Left lung (tissue), 10 donors: ENCODE data around the gene HEXA. TPM values are rescaled to one million over a fixed set of nuclear protein-coding genes. Genes with fewer than 3 reads are reported as not detected.

Experiments used
- ATAC-seq: fragments of 200-7000 bp; cut with Tn5 transposase; one replicate; pipeline ENCODE4 v1.9.1; 2020; ENCODE audit warnings: moderate library complexity
- DNase-seq, 4 donors: peaks; one replicate each; pipeline ENCODE4 v3.0.0-alpha.2; 2013 to 2020
- H3K27ac ChIP-seq, 2 donors: fragments of 200-600 bp; sonication (generic) in 1 of 2; one replicate each; pipeline versions ENCODE4 v1.5.0 to v1.8.0; 2020 to 2021
- H3K27me3 ChIP-seq, 2 donors: fragments of 200-600 bp; sonication (generic) in 1 of 2; one replicate each; pipeline versions ENCODE4 v1.5.0 to v1.8.0; 2020 to 2021
- H3K36me3 ChIP-seq, 2 donors: fragments of 200-600 bp; sonication (generic) in 1 of 2; one replicate each; pipeline versions ENCODE4 v1.5.0 to v1.8.0; 2020 to 2021
- H3K4me1 ChIP-seq, 2 donors: fragments of 200-600 bp; one replicate each; pipeline ENCODE4 v1.8.0; 2021
- H3K4me3 ChIP-seq, 2 donors: fragments of 200-600 bp; sonication (generic) in 1 of 2; one replicate each; pipeline versions ENCODE4 v1.5.0 to v1.8.0; 2020 to 2021; ENCODE audit warnings: mild to moderate bottlenecking in 1 of 2
- H3K9me3 ChIP-seq, 2 donors: fragments of 200-600 bp; sonication (generic) in 1 of 2; one replicate each; pipeline versions ENCODE4 v1.5.0 to v1.8.0; 2020 to 2021
- CTCF ChIP-seq, 2 donors: fragments of 200-600 bp; sonication (generic) in 1 of 2; IDR thresholded peaks; one replicate each; pipeline versions ENCODE4 v1.5.0 to v1.8.0; 2021; ENCODE audit warnings: antibody characterized with exemption in 2 of 2
- intact Hi-C, 2 donors: fragments of 100-400 bp; cut with DNase I; formaldehyde crosslinking; loops; one replicate each; pipeline versions ENCODE4 v1.11.2 to v1.14.2; 2022
- polyA plus RNA-seq, 6 donors: library from polyadenylated mRNA; unstranded; fragments of 120-200 nt; gene quantifications; one replicate each; pipeline ENCODE4 v1.2.1, GENCODE V29; 2013; ENCODE audit not compliant: insufficient read length in 6 of 6
- total RNA-seq, 2 donors: library from RNA; stranded (reverse); fragmentation: NEBNext Ultra II Directional; extraction: Animal tissue kit (Norgen Biotek cat#: 25700); gene quantifications; one replicate each; pipeline ENCODE4 v1.2.1, GENCODE V29; 2021
- donor health status: DM: no; HTN: yes; CAD: no.
- donor health status: DM: no; HTN: no; CAD: no.

The HEXA gene
- total and polyA plus RNA-seq, 8 donors: 74.0 to 193 (median 90.3) TPM

GRCh38 chr15:72354496-72354895, 21.3 kb downstream of the HEXA start:
- ATAC-seq: no peak
- Histone ChIP-seq H3K9me3 (no peaks in the 10 kb centered on the region), H3K27me3 (no peaks in the 10 kb centered on the region), H3K27ac (no peak overlapping the region), H3K36me3 (peaks cover 0 to 72% of the 10 kb centered on the region in 2 donors), H3K4me3 (no peak overlapping the region), H3K4me1 (peaks cover 7 to 18% of the 10 kb centered on the region in 2 donors)
- TF ChIP-seq CTCF (IDR thresholded peaks at IDR 0.05): no peak
- intact Hi-C loops: no loop called here
- no peak for DNase-seq

- H3K27me3 ChIP-seq: no peaks in the 10 kb centered on the region
- H3K4me3 ChIP-seq: no peak overlapping the region
- peaks cover 0 to 84% of the 10 kb centered on the region in 2 donors for H3K36me3 ChIP-seq
- DNase-seq (no peak), ATAC-seq (no peak)
- peaks cover 0 to 8% of the 10 kb centered on the region in 2 donors for H3K4me1 ChIP-seq
- H3K9me3 ChIP-seq: no peaks in the 10 kb centered on the region
- no peak overlapping the region for H3K27ac ChIP-seq
- TF ChIP-seq CTCF (IDR thresholded peaks at IDR 0.05): no peak
- intact Hi-C loops: no loop called here
These were observed 22.5 kb downstream of the HEXA start for GRCh38 chr15:72353266-72353665.

GRCh38 chr15:72345806-72346205, 30.0 kb downstream of the HEXA start:
- no peak for ATAC-seq

GRCh38 chr15:72345280-72345679, 30.5 kb downstream of the HEXA start:
- intact Hi-C loops: no loop called here
- Histone ChIP-seq H3K27me3 (no peaks in the 10 kb centered on the region), H3K27ac (no peak overlapping the region), H3K4me3 (no peak overlapping the region), H3K36me3 (peaks cover 0 to 86% of the 10 kb centered on the region in 2 donors), H3K9me3 (no peaks in the 10 kb centered on the region), H3K4me1 (no peaks in the 10 kb centered on the region)
- no peak for TF ChIP-seq CTCF (IDR thresholded peaks at IDR 0.05)
- DNase-seq (peak in 1 of 4 donors; percentile 56), ATAC-seq (peak; percentile 31)

More at GRCh38 chr15:72345806-72346205, 30.0 kb downstream of the HEXA start:
- no peaks in the 10 kb centered on the region for H3K4me1 ChIP-seq
- no peak for DNase-seq
- H3K4me3 ChIP-seq: no peak overlapping the region
- TF ChIP-seq CTCF (IDR thresholded peaks at IDR 0.05): no peak
- H3K27ac ChIP-seq: no peak overlapping the region
- no peaks in the 10 kb centered on the region for H3K9me3 ChIP-seq
- intact Hi-C loops: no loop called here
- no peaks in the 10 kb centered on the region for H3K27me3 ChIP-seq
- peaks cover 0 to 91% of the 10 kb centered on the region in 2 donors for H3K36me3 ChIP-seq

GRCh38 chr15:72344602-72345001, 31.2 kb downstream of the HEXA start:
- intact Hi-C loops: no loop called here
- H3K36me3 ChIP-seq: peaks cover 0 to 79% of the 10 kb centered on the region in 2 donors
- no peaks in the 10 kb centered on the region for H3K9me3 ChIP-seq
- H3K27me3 ChIP-seq: no peaks in the 10 kb centered on the region
- no peak overlapping the region for H3K4me3 ChIP-seq
- H3K4me1 ChIP-seq: peaks cover 0 to 6% of the 10 kb centered on the region in 2 donors
- TF ChIP-seq CTCF (IDR thresholded peaks at IDR 0.05): no peak
- no peak overlapping the region for H3K27ac ChIP-seq
- DNase-seq: no peak
- ATAC-seq: no peak
